Body of pancreas (tissue), 4 donors: ENCODE measurements around the gene AHSP.

Source experiments
- CTCF ChIP-seq, 7 experiments: fragments of 450-650 bp in 4 of 7; fragments of 200-600 bp in 3 of 7; sonication (generic) in 3 of 7; IDR thresholded peaks; one replicate each; pipeline ENCODE4 v1.5.1; 2016 to 2019; ENCODE audit warnings: antibody characterized with exemption in 7 of 7
- POLR2A ChIP-seq, 3 donors: fragments of 450-650 bp; IDR thresholded peaks; one replicate each; pipeline ENCODE4 v1.6.1; 2016; ENCODE audit warnings: antibody characterized with exemption in 3 of 3, mild to moderate bottlenecking in 2 of 3

- TF ChIP-seq CTCF (IDR thresholded peaks at IDR 0.05) (no peak), POLR2A (IDR thresholded peaks at IDR 0.05) (no peak)
Observed at GRCh38 chr16:31479751-31480150, 47.9 kb upstream of the AHSP start.
